Measurements from ENCODE around the gene ABHD2.
"Not testable (repeated sequence)": the region's sequence is repeated elsewhere in the genome, so short reads cannot be mapped to it uniquely, and the experiment has no call there.

GRCh38 chr15:89250142-89250541 is 161.9 kb downstream of the ABHD2 start:
- TF ChIP-seq CTCF (conservative IDR thresholded peaks at IDR 0.05; ENCODE audit: low read length); EZH2phosphoT487 (IDR thresholded peaks at IDR 0.05; ENCODE audit: borderline replicate concordance, low read depth, low read length): not testable (repeated sequence)

Data from OCI-LY7 (cell line).